Ecto neural progenitor cell (in vitro differentiated cells): ENCODE data around the gene PDE4D.
"Not testable (repeated sequence)": the region's sequence is repeated elsewhere in the genome, so short reads cannot be mapped to it uniquely, and the experiment has no call there.

Experiments used
- DNase-seq: peaks from one replicate; pipeline ENCODE4 v3.0.0-alpha.2; 2018; ENCODE audit warnings: low spot score

PDE4D gene

GRCh38 chr5:59471463-59471862 is 422.1 kb downstream of the PDE4D start:
- no peak for DNase-seq

- DNase-seq, result no peak
Observed at GRCh38 chr5:59467969-59468368, 425.6 kb downstream of the PDE4D start.

- no peak for DNase-seq
Observed at GRCh38 chr5:59466271-59466670, 427.3 kb downstream of the PDE4D start.

- DNase-seq, result no peak
Observed at GRCh38 chr5:59464969-59465368, 428.6 kb downstream of the PDE4D start.

- DNase-seq, result not testable (repeated sequence)
Observed at GRCh38 chr5:59463618-59464166, 429.8 kb downstream of the PDE4D start.

GRCh38 chr5:59462956-59463355 is 430.6 kb downstream of the PDE4D start:
- no peak for DNase-seq

GRCh38 chr5:59460368-59461153 is 433.0 kb downstream of the PDE4D start:
- no peak for DNase-seq

- no peak for DNase-seq
Observed at GRCh38 chr5:59458966-59459729, 434.4 kb downstream of the PDE4D start.

GRCh38 chr5:59458321-59458720 is 435.2 kb downstream of the PDE4D start:
- no peak for DNase-seq

GRCh38 chr5:59449905-59450644 is 443.5 kb downstream of the PDE4D start:
- no peak for DNase-seq

- DNase-seq, result no peak
Observed at GRCh38 chr5:59446356-59446755, 447.2 kb downstream of the PDE4D start.

GRCh38 chr5:59445741-59446140 is 447.8 kb downstream of the PDE4D start:
- DNase-seq, result no peak

- no peak for DNase-seq
Observed at GRCh38 chr5:59439303-59439702, 454.2 kb downstream of the PDE4D start.

GRCh38 chr5:59437176-59437575 is 456.4 kb downstream of the PDE4D start:
- DNase-seq, result no peak

- DNase-seq, result no peak
Observed at GRCh38 chr5:59436364-59437148, 457.0 kb downstream of the PDE4D start.

GRCh38 chr5:59433174-59433573 is 460.4 kb downstream of the PDE4D start:
- DNase-seq, result no peak

- no peak for DNase-seq
Observed at GRCh38 chr5:59430066-59430685, 463.4 kb downstream of the PDE4D start.

- no peak for DNase-seq
Observed at GRCh38 chr5:59428391-59428790, 465.1 kb downstream of the PDE4D start.

- no peak for DNase-seq
Observed at GRCh38 chr5:59424515-59424914, 469.0 kb downstream of the PDE4D start.

GRCh38 chr5:59423021-59423420 is 470.5 kb downstream of the PDE4D start:
- DNase-seq, result no peak
